Skeletal muscle tissue (tissue), 4 donors: ENCODE measurements around the gene VEGFD. TPM values are rescaled to one million over a fixed set of nuclear protein-coding genes. Genes with fewer than 3 reads are reported as not detected.

Experiments used
- H3K27ac ChIP-seq: one replicate; pipeline ENCODE4 v1.7.0; 2013; ENCODE audit warnings: mild to moderate bottlenecking, low read depth, low read length, inconsistent platforms
- H3K27me3 ChIP-seq, 3 donors: one replicate each; pipeline ENCODE4 v1.7.0; 2013; ENCODE audit warnings: low read length in 3 of 3; ENCODE audit not compliant: control insufficient read depth in 3 of 3, insufficient read depth in 3 of 3
- H3K36me3 ChIP-seq, 3 donors: one replicate each; pipeline ENCODE4 v1.7.0; 2013; ENCODE audit warnings: low read length in 3 of 3; ENCODE audit not compliant: control insufficient read depth in 3 of 3, insufficient read depth in 3 of 3
- H3K4me1 ChIP-seq, 3 donors: one replicate each; pipeline ENCODE4 v1.7.0; 2013; ENCODE audit warnings: low read length in 3 of 3, mild to moderate bottlenecking in 3 of 3; ENCODE audit not compliant: control insufficient read depth in 3 of 3, insufficient read depth in 3 of 3
- H3K4me3 ChIP-seq, 3 donors: one replicate each; pipeline ENCODE4 v1.7.0; 2013; ENCODE audit warnings: low read length in 3 of 3
- H3K9ac ChIP-seq, 3 donors: one replicate each; pipeline ENCODE4 v1.7.0; 2013; ENCODE audit warnings: low read length in 3 of 3, mild to moderate bottlenecking in 3 of 3, moderate library complexity in 2 of 3, low read depth in 1 of 3
- H3K9me3 ChIP-seq, 3 donors: one replicate each; pipeline ENCODE4 v1.7.0; 2013; ENCODE audit warnings: low read length in 3 of 3; ENCODE audit not compliant: control insufficient read depth in 3 of 3
- total RNA-seq: library from RNA; depleted of rRNA; stranded (reverse); fragments of >200 nt; gene quantifications from one replicate; pipeline ENCODE4 v1.2.3, GENCODE V29; 2014
- donor health status: Osteomylitis.

VEGFD gene
- total RNA-seq, 1 donor from 2014 or later, result under 0.01 TPM

- H3K36me3 ChIP-seq, result peaks cover 0 to 2% (median 0%) of the 10 kb centered on the region in 3 donors
- H3K9ac ChIP-seq, result no peak overlapping the region
- no peaks in the 10 kb centered on the region for H3K9me3 ChIP-seq
- H3K27ac ChIP-seq, result no peak overlapping the region
- no peaks in the 10 kb centered on the region for H3K27me3 ChIP-seq
- H3K4me1 ChIP-seq, result peaks cover 0 to 3% (median 0%) of the 10 kb centered on the region in 3 donors
- no peak overlapping the region for H3K4me3 ChIP-seq
Measured at GRCh38 chrX:15410430-15410829, 26.2 kb upstream of the VEGFD start.

GRCh38 chrX:15405846-15406245 lies 21.6 kb upstream of the VEGFD start:
- no peaks in the 10 kb centered on the region for H3K36me3 ChIP-seq
- H3K4me3 ChIP-seq, result no peak overlapping the region
- H3K9ac ChIP-seq, result no peak overlapping the region
- no peaks in the 10 kb centered on the region for H3K9me3 ChIP-seq
- H3K27me3 ChIP-seq, result no peaks in the 10 kb centered on the region
- H3K27ac ChIP-seq, result no peak overlapping the region
- peaks cover 0 to 3% (median 0%) of the 10 kb centered on the region in 3 donors for H3K4me1 ChIP-seq

GRCh38 chrX:15404401-15405096 lies 20.3 kb upstream of the VEGFD start:
- no peak overlapping the region for H3K9ac ChIP-seq
- H3K9me3 ChIP-seq, result no peaks in the 10 kb centered on the region
- peaks cover 0 to 3% (median 0%) of the 10 kb centered on the region in 3 donors for H3K4me1 ChIP-seq
- H3K27ac ChIP-seq, result no peak overlapping the region
- H3K4me3 ChIP-seq, result no peak overlapping the region
- no peaks in the 10 kb centered on the region for H3K36me3 ChIP-seq
- no peaks in the 10 kb centered on the region for H3K27me3 ChIP-seq

GRCh38 chrX:15401378-15401777 lies 17.2 kb upstream of the VEGFD start:
- Histone ChIP-seq H3K27ac (no peak overlapping the region), H3K4me3 (no peak overlapping the region), H3K27me3 (no peaks in the 10 kb centered on the region), H3K4me1 (peaks cover 0 to 3% (median 0%) of the 10 kb centered on the region in 3 donors), H3K36me3 (no peaks in the 10 kb centered on the region), H3K9ac (no peak overlapping the region), H3K9me3 (no peaks in the 10 kb centered on the region)

GRCh38 chrX:15399962-15400391 lies 15.8 kb upstream of the VEGFD start:
- Histone ChIP-seq H3K27ac (no peak overlapping the region), H3K27me3 (no peaks in the 10 kb centered on the region), H3K4me3 (no peak overlapping the region), H3K9me3 (no peaks in the 10 kb centered on the region), H3K36me3 (no peaks in the 10 kb centered on the region), H3K4me1 (peaks cover 0 to 2% (median 0%) of the 10 kb centered on the region in 3 donors), H3K9ac (no peak overlapping the region)

GRCh38 chrX:15398874-15399273 lies 14.7 kb upstream of the VEGFD start:
- no peaks in the 10 kb centered on the region for H3K9me3 ChIP-seq
- H3K27ac ChIP-seq, result no peak overlapping the region
- H3K27me3 ChIP-seq, result no peaks in the 10 kb centered on the region
- H3K4me1 ChIP-seq, result peaks cover 0 to 2% (median 0%) of the 10 kb centered on the region in 3 donors
- no peak overlapping the region for H3K4me3 ChIP-seq
- H3K9ac ChIP-seq, result no peak overlapping the region
- peaks cover 0 to 3% (median 2%) of the 10 kb centered on the region in 3 donors for H3K36me3 ChIP-seq

GRCh38 chrX:15395789-15396188 lies 11.6 kb upstream of the VEGFD start:
- Histone ChIP-seq H3K4me3 (no peak overlapping the region), H3K27me3 (no peaks in the 10 kb centered on the region), H3K27ac (no peak overlapping the region), H3K36me3 (peaks cover 0 to 3% (median 2%) of the 10 kb centered on the region in 3 donors), H3K9me3 (no peaks in the 10 kb centered on the region), H3K4me1 (peaks cover 0 to 2% (median 0%) of the 10 kb centered on the region in 3 donors), H3K9ac (no peak overlapping the region)

- Histone ChIP-seq H3K27me3 (no peaks in the 10 kb centered on the region), H3K9me3 (no peaks in the 10 kb centered on the region), H3K36me3 (peaks cover 4 to 6% (median 6%) of the 10 kb centered on the region in 3 donors), H3K9ac (no peak overlapping the region), H3K4me1 (peaks cover 0 to 2% (median 0%) of the 10 kb centered on the region in 3 donors), H3K4me3 (no peak overlapping the region), H3K27ac (no peak overlapping the region)
Measured at GRCh38 chrX:15391850-15392249, 7.6 kb upstream of the VEGFD start.

GRCh38 chrX:15382813-15383212 lies 1.4 kb downstream of the VEGFD start:
- Histone ChIP-seq H3K9ac (no peak overlapping the region), H3K27ac (no peak overlapping the region), H3K36me3 (no peaks in the 10 kb centered on the region), H3K9me3 (no peaks in the 10 kb centered on the region), H3K4me3 (no peak overlapping the region), H3K27me3 (peaks cover 0 to 3% (median 0%) of the 10 kb centered on the region in 3 donors), H3K4me1 (peaks cover 0 to 5% (median 4%) of the 10 kb centered on the region in 3 donors)

- no peaks in the 10 kb centered on the region for H3K9me3 ChIP-seq
- no peak overlapping the region for H3K27ac ChIP-seq
- H3K4me1 ChIP-seq, result peaks cover 0 to 3% (median 0%) of the 10 kb centered on the region in 3 donors
- no peak overlapping the region for H3K4me3 ChIP-seq
- H3K36me3 ChIP-seq, result no peaks in the 10 kb centered on the region
- H3K9ac ChIP-seq, result no peak overlapping the region
- no peaks in the 10 kb centered on the region for H3K27me3 ChIP-seq
Measured at GRCh38 chrX:15376956-15377355, 7.3 kb downstream of the VEGFD start.
